ENCODE data around the gene SCGB2A2.

Gene SCGB2A2

DNA sequence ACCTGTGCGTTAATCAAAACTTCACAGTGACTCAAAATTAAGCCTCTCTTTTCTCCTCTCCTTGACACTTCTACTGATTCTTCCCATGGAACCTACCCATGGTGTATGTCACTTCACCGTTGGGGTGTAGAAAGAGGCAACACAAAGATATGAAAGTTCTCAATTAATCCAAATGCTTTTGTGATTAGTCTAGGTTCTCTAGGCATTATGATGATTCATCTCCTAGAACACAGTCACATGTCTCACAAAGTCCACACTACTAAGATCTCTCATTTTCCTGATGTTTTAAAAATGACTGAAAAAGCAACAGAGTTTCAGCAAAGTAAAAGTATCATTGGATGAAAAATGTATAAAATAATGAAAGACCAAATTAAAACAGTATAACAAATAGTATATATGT lies 13.7 kb upstream of the SCGB2A2 start:
- H3K4me3 ChIP-seq (ENCODE audit: low read depth, low read length) = no peak overlapping the region
- in situ Hi-C loops (cut with HindIII; ENCODE audit: low sequenced_read_pairs) = no loop called here
- no peak for DNase-seq (ENCODE audit: low read depth)
- TF ChIP-seq, protein P1, sequence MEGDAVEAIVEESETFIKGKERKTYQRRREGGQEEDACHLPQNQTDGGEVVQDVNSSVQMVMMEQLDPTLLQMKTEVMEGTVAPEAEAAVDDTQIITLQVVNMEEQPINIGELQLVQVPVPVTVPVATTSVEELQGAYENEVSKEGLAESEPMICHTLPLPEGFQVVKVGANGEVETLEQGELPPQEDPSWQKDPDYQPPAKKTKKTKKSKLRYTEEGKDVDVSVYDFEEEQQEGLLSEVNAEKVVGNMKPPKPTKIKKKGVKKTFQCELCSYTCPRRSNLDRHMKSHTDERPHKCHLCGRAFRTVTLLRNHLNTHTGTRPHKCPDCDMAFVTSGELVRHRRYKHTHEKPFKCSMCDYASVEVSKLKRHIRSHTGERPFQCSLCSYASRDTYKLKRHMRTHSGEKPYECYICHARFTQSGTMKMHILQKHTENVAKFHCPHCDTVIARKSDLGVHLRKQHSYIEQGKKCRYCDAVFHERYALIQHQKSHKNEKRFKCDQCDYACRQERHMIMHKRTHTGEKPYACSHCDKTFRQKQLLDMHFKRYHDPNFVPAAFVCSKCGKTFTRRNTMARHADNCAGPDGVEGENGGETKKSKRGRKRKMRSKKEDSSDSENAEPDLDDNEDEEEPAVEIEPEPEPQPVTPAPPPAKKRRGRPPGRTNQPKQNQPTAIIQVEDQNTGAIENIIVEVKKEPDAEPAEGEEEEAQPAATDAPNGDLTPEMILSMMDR (IDR thresholded peaks at IDR 0.05; ENCODE audit: low read depth, low read length, missing control alignments) = no peak

GRCh38 chr11:62260261-62260953 lies 9.6 kb upstream of the SCGB2A2 start:
- no peak for DNase-seq (ENCODE audit: low read depth)
- in situ Hi-C loops (cut with HindIII; ENCODE audit: low sequenced_read_pairs) = no loop called here
- TF ChIP-seq, protein P1 (IDR thresholded peaks at IDR 0.05; ENCODE audit: low read depth, low read length, missing control alignments) = no peak
- no peak overlapping the region for H3K4me3 ChIP-seq (ENCODE audit: low read depth, low read length)

DNA sequence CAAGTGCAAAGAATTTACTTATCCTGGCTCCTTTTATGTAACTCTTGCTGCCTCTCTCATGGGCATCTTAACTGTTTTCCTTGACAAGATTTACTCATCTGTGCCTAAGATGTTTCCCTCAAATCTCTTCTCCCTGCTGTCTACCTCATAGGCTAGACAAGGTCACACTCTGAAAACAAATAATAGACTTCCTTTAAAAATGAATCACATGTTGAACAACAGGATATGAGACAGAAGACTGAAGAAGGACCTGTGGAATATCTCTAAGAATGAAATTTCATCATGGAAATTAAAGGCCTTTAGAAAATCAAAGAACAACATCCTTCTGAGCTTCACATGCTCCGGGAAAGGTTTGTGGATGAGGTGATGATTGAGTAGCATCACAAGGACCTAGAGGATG lies 6.0 kb upstream of the SCGB2A2 start:
- H3K4me3 ChIP-seq (ENCODE audit: low read depth, low read length) = no peak overlapping the region
- TF ChIP-seq, protein P1 (IDR thresholded peaks at IDR 0.05; ENCODE audit: low read depth, low read length, missing control alignments) = no peak
- DNase-seq (ENCODE audit: low read depth) = no peak
- in situ Hi-C loops (cut with HindIII; ENCODE audit: low sequenced_read_pairs) = no loop called here

GRCh38 chr11:62266558-62266957 lies 3.4 kb upstream of the SCGB2A2 start:
- no peak for DNase-seq (ENCODE audit: low read depth)
- in situ Hi-C loops (cut with HindIII; ENCODE audit: low sequenced_read_pairs) = no loop called here

GRCh38 chr11:62267050-62267449 lies 2.9 kb upstream of the SCGB2A2 start:
- in situ Hi-C loops (cut with HindIII; ENCODE audit: low sequenced_read_pairs) = no loop called here
- TF ChIP-seq, protein P1 (IDR thresholded peaks at IDR 0.05; ENCODE audit: low read depth, low read length, missing control alignments) = no peak
- H3K4me3 ChIP-seq (ENCODE audit: low read depth, low read length) = no peak overlapping the region
- no peak for DNase-seq (ENCODE audit: low read depth)

More at GRCh38 chr11:62266558-62266957, 3.4 kb upstream of the SCGB2A2 start:
- TF ChIP-seq, protein P1 (IDR thresholded peaks at IDR 0.05; ENCODE audit: low read depth, low read length, missing control alignments) = no peak
- no peak overlapping the region for H3K4me3 ChIP-seq (ENCODE audit: low read depth, low read length)

DNA sequence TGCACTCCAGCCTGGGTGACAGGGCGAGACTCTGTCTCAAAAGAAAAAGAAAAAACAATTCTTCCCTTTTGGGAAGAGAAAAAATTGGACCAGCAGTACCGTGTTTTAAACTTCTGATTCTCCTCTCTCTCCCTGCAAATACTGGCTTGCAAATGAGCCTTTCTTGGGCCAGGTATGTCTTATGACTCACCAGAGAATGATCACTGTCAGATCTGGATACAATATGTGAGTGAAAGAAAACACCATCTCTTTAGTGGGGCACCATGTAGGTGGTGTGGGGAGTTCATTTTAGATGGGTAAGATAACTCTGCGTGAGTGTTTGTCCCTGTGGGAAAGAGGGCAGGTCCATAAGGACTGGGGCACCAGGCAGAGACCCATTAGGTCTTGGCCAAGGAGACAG lies 2.4 kb upstream of the SCGB2A2 start:
- no peak overlapping the region for H3K4me3 ChIP-seq (ENCODE audit: low read depth, low read length)
- DNase-seq (ENCODE audit: low read depth) = no peak
- in situ Hi-C loops (cut with HindIII; ENCODE audit: low sequenced_read_pairs) = no loop called here
- TF ChIP-seq, protein P1 (IDR thresholded peaks at IDR 0.05; ENCODE audit: low read depth, low read length, missing control alignments) = no peak
